Activated T-cell treated with anti-CD3 and anti-CD28 coated beads for 24 hours (primary cell): ENCODE data around the gene SAMD1.
A peak's percentile ranks its signal among the peaks of the same experiment; 100 is the strongest.

Source experiments
- DNase-seq: peaks from one replicate; pipeline ENCODE4 v3.0.0-alpha.2; 2020; ENCODE audit warnings: low read depth

The SAMD1 gene

GRCh38 chr19:14089662-14090508 is 666 bp downstream of the SAMD1 start:
- DNase-seq: peak; percentile 20

DNA sequence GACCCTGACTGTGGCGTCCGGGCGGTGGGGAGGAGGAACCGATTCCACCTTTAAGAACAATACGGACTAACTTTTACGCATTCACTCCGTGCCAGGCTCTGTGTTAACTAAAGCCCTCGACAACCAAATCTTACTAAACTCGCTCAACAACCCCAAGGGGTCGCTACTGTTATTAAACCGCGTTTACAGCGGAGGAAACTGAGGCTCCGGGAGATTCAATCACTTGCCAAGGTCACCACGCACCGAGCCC is 1.2 kb downstream of the SAMD1 start:
- DNase-seq: no peak

DNA sequence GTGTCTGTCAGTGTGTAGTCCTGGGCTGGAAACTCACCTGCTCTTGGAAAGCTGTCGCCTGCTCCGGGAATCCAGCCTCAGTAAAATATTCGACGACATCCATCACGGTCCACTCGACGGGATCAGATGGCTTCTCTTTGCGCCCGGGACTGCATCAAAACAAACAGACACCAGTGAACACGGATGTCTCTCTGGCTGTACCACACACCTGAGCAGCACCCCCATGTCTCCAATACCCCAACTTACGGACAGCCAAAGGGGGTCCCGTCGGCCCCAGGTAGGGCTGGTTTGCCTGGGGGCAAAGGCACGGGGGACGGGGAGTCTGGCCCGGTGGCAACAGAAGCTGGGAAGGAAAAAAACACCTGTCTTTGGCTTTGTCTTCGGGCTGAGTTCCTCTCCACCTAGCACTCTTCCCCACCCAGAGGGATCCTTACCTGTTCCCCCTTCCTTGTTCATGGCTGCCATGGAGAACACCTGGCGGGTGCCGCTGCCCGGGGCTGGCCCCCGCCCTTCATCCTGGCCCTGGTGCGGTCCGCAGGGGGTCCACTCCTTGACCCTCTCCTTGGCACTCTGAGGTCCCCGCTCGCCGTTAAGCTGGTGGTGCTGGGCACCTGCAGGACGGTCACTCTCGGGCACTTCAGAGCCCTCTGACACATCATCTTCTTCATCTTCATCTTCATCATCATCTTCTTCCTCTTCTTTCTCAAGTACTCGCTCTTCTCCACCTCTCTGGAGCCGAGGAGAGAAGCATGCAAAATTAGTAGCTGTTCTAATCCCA is 1.7 kb downstream of the SAMD1 start:
- DNase-seq: no peak

- no peak for DNase-seq
Observed at GRCh38 chr19:14086098-14086497, 4.5 kb downstream of the SAMD1 start.

DNA sequence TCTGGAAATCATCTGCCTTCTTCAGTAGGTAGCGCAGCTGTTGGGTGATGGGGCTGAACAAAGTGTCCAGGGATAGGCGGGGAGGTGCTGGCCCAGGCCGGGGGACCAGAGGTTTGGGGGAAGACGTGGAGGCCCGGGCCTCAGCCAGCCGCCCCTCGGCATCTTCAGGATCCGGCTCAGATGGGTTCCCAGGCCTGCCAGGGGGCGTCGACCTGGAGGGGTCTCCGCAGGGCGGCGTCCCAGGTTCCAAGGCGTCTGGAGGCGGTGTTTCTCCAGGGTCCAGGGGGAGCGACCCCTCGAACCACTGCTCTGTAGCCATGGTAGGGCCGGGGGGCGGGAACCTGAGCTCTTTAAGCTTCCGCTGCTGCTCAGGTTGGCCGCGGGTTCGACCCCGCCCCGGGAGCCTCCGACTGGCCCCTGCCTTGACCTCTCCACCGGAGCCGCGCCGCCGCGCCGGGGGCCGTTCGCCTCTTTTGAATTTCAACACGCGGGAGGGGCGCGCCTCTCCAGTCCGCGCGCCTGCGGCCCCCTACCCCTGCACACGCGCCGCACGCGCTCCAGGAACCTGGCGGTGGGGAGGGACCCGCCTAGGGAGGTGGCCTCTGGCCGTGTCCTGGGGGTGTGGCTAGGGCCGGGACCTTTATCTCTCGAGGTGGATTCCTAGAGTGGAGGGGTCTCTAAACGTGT is 5.1 kb downstream of the SAMD1 start, which contains the start of gene C19orf67:
C19orf67 (minus strand) TSS at position 475 of the 687 bp plus-strand sequence; CDS start at position 319, 156 bp downstream.
- DNase-seq: no peak

DNA sequence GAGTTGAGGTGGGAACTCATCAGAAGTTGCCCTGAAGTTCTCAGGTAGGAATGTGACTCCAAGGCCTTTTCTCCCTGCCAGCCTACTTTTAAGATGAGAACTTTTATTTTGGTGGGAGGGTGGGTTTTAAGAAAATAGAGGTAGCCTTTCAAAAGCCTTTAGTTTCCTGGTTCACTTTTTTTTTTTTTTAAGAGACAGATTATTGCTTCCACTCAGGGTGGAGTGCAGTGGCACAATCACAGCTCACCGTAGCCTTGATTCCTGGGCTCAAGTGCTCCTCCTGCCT is 7.9 kb downstream of the SAMD1 start:
- DNase-seq: no peak

DNA sequence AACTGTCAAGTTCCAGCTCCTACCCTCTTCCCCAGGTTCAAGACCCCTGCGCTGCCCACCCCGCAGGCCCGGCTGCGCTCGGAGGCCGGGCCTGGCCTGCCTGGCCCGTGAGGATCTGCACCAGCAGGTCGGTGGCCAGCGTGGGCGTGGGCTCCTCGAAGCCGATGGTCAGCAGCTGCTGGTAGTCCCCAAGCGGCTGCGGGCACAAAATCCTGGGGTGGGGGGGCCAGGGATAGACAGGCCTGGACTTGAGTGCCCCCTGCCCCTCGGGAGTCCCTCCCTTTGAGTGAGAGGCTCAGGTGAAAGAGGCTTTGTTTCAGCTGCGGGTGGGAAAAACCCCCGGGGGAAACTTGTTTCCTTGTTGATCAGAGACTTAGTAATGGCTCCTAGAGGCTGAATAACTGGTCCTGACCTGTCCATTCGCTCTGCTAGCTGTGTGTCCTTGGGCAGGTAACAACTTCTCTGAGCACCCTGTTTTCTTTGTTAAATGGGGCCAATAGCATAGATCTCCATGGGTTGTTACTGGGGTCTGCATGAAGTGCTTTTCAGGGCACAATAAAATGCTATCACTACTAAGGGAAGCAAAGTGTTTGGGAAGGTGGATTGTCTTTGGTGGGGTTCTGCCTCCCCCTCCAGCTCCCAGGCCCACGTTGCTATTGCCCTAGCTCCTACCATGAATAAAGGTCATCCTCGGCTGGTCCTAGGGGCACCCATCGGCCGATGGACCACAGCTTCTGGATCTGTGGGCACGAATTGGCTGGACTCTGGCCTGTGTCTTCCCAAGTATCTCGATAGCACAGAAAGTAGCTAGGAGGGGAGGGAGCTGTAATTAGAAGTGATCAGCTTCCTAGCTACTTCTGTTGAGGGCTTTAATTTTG is 8.5 kb downstream of the SAMD1 start:
- DNase-seq: peak; percentile 31

DNA sequence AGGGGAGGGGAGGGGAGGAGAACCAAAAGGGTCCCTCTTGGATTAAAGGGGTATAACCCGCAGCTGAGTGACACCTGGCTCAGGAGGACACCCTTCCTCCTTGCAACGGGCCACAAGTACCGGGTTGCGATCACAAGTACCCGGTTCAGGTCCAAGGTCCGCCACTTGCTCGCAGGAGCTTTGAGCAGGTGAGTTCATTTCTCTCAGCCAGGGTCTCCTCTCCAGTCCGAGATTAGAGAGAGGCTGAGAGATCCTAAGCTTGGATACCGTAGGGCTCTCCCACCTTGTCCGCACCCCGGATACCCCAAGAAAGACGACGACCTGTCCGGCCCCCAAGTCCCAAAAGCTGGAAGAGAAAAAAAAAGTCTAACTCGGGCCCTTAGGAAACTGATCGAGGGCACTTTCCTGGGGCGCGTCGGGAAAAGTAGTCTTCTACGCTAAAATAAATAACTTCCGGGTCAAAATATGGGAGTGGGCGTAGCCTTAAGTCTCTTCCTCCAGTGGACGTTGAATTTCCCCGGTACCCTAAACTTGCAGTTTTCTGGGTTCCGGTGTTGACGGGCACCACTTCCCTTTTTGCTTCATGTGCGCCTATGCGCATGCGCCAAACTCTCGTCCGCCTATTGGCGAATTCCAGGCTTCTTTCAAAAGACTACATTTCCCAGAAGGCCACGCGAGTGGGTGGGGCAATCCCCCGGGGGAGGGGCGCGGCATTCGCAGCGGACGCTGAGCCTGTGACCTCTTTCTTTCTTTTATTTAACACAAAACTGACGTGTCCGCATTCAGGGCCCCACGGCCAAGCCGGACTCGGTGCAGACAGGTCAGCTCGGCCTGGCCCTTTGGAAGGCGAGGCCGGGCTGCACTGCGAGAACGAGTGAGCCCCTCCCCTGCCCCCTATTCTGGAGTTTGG is 9.4 kb downstream of the SAMD1 start:
- peak; percentile 99 for DNase-seq

- DNase-seq: no peak
Observed at GRCh38 chr19:14078411-14078810, 12.1 kb downstream of the SAMD1 start.

GRCh38 chr19:14073925-14074838 is 16.4 kb downstream of the SAMD1 start:
- DNase-seq: no peak

GRCh38 chr19:14073261-14073924 is 17.2 kb downstream of the SAMD1 start:
- DNase-seq: peak; percentile 64

DNA sequence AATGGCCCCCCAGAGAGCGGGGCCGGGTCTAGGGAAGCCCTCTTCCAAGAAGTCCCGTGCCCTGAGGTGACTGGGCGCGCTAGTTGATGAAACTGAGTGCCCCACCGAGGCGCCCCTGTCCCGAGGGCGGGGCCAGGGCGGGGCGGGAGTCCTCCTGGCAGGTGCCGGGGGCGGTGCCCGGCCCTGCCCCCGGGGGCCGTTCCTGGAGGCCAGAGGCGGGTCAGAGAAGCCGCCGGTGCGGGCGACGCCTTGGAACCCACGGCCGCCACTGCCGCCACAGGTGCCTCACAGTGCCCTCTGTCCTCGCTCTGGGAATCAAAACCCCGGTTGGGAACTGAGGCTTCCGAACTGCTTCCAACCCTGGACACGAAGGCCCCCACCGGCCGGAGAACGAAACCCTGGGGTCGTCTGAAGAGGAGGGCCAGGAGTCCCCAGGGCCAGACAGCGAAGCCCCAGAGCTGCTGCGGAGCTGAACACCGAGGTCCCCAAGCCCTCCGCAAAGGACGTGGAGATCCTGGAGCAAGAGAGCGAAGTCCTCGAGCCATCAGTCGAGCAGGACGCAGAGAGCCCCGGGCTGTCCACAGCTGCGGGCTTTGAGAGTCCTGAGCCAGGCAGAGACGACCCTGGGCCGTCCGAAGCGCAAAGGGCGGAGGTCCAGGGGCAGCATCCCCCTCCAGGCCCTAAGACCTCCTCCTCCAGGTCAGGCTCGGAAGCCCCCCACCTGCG is 17.9 kb downstream of the SAMD1 start, which contains the start of gene MISP3:
MISP3 (plus strand) TSS at position 252 of the 726 bp plus-strand sequence. CDS start 524 bp downstream, outside the sequence.
- DNase-seq: no peak

- DNase-seq: no peak
Observed at GRCh38 chr19:14070268-14071050, 20.1 kb downstream of the SAMD1 start.

DNA sequence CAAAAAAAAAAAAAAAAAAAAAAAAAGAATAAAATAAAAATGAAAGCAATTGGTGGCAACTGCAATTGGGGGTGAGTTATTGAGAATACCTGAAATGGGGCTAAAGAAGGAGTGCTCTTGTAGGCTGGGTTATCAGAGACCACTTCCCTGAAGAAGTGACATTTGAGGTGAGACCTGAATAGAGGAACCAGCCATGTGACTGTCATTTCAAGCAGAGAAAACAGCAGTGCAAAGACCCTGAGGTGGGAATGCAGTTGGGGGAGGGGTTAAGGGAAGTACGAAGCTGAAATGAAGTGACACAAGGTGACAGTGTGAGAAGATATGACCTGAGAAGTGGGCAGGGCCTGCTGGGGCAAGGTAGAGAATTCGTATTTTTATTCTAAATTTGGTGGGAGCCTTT is 24.4 kb downstream of the SAMD1 start:
- DNase-seq: no peak

- DNase-seq: no peak
Observed at GRCh38 chr19:14063105-14063504, 27.4 kb downstream of the SAMD1 start.

DNA sequence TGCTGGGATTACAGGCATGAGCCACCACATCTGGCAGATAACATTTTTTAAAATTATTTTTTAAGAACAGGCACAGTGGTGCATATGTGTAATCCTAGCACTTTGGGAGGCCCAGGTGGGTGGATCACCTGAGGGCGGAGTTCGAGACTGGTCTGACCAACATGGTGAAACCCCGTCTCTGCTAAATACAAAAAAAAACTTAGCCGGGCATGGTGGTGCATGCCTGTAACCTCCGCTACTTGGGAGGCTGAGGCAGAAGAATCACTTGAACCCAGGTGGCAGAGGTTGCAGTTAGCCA is 28.0 kb downstream of the SAMD1 start:
- no peak for DNase-seq

DNA sequence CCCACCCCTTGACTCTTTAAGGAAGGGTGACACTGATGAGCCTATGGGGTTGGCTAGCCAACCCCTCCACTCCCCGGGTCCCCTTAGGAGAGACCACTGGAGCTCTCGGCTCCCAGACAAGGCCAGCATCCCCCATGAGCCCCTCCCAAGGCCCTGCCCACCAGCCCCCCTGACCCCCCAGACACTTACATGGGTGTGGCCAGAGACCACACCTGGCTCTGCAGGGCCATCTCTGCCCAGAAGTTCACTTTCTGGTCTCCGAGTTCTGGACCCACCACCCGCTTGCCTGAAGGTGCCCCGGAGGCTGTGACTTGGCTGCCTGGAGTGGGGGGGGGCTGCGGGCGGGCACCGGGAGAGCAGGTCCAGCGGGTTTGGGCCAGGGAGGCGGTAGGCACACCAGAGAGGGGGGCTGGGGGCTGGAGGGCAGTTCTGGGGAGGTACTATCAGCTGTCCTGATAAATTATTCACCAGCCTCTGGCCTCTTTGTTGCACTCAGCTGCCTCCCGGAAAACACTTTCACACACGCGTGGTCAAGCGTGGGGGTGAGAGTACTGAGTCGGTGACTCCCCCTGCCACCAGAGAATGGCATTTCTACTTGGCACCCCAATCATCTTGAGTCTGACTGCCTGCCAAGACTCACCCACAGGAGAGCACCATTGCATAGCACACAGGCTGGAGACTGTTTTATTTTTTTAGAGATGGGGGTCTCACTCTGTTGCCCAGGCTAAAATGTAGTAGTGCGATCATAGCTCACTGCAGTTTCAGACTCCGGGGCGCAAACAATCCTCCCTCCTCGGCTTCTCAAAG is 28.6 kb downstream of the SAMD1 start, which contains the start of gene PALM3:
PALM3 (minus strand) TSS at position 326 of the 807 bp plus-strand sequence; CDS start at position 230, 96 bp downstream.
- DNase-seq: no peak
